Naive thymus-derived CD4-positive, alpha-beta T cell (primary cell): Measurements from ENCODE around the gene NGEF. TPM values are rescaled to one million over a fixed set of nuclear protein-coding genes. Genes with fewer than 3 reads are reported as not detected.
A peak's percentile ranks its signal among the peaks of the same experiment; 100 is the strongest.

Experiments
- ATAC-seq: fragments of 150-1000 bp; cut with Tn5 transposase; 2 replicates; pipeline ENCODE4 v1.10.0; 2021; ENCODE audit warnings: mild to moderate bottlenecking, moderate library complexity
- CTCF ChIA-PET: fragments of 350-600 bp; sonication (Branson Sonifier 250); formaldehyde crosslinking; loops from one replicate; lab custom pipeline; 2021; ENCODE audit warnings: antibody characterized with exemption; lab: Charles Lee
- POLR2A ChIA-PET: fragments of 350-600 bp; sonication (Branson Sonifier 250); formaldehyde crosslinking; loops from one replicate; lab custom pipeline; 2021; ENCODE audit warnings: antibody characterized with exemption, inconsistent platforms; lab: Charles Lee
- DNase-seq, 9 donors: peaks; one replicate each; pipeline versions ENCODE4 v3.0.0 to v3.0.0-alpha.2; 2020 to 2022; ENCODE audit warnings: mixed read lengths in 1 of 9
- H3K27ac ChIP-seq: one replicate; pipeline ENCODE4 v1.7.0; 2013; ENCODE audit warnings: mild to moderate bottlenecking, low read depth, low read length, moderate library complexity
- H3K27me3 ChIP-seq, 2 donors: one replicate each; pipeline ENCODE4 v1.7.0; 2013; ENCODE audit warnings: low read length in 2 of 2, mild to moderate bottlenecking in 2 of 2, moderate library complexity in 2 of 2; ENCODE audit not compliant: control insufficient read depth in 2 of 2, insufficient read depth in 2 of 2
- H3K36me3 ChIP-seq, 3 experiments: 1 replicate in 2 of 3; 2 replicates in 1 of 3; pipeline ENCODE4 v1.7.0; 2013; ENCODE audit warnings: low read length in 3 of 3, mild to moderate bottlenecking in 3 of 3, moderate library complexity in 1 of 3; ENCODE audit not compliant: insufficient read depth in 3 of 3, control insufficient read depth in 2 of 3
- H3K4me1 ChIP-seq, 2 donors: one replicate each; pipeline ENCODE4 v1.7.0; 2013; ENCODE audit warnings: low read length in 2 of 2, mild to moderate bottlenecking in 2 of 2, moderate library complexity in 1 of 2; ENCODE audit not compliant: control insufficient read depth in 2 of 2, insufficient read depth in 2 of 2
- H3K4me3 ChIP-seq: 2 replicates; pipeline ENCODE4 v1.7.0; 2013; ENCODE audit warnings: mild to moderate bottlenecking, low read length
- H3K9me3 ChIP-seq, 3 experiments: 1 replicate in 2 of 3; 2 replicates in 1 of 3; pipeline ENCODE4 v1.7.0; 2013; ENCODE audit warnings: low read length in 3 of 3; ENCODE audit not compliant: control insufficient read depth in 2 of 3
- H3K27ac Mint-ChIP-seq, 9 donors: one replicate each; pipeline ENCODE4 v1.8.0; 2020 to 2022; ENCODE audit warnings: mixed read lengths in 9 of 9, mild to moderate bottlenecking in 8 of 9, moderate library complexity in 5 of 9, inconsistent platforms in 2 of 9
- H3K27me3 Mint-ChIP-seq, 5 donors: one replicate each; pipeline ENCODE4 v1.8.0; 2021 to 2022; ENCODE audit warnings: mixed read lengths in 5 of 5, mild to moderate bottlenecking in 1 of 5
- H3K36me3 Mint-ChIP-seq, 5 donors: one replicate each; pipeline ENCODE4 v1.8.0; 2020 to 2022; ENCODE audit warnings: mixed read lengths in 5 of 5, mild to moderate bottlenecking in 3 of 5, inconsistent platforms in 1 of 5
- H3K4me1 Mint-ChIP-seq, 7 donors: one replicate each; pipeline ENCODE4 v1.8.0; 2020 to 2022; ENCODE audit warnings: mixed read lengths in 7 of 7, mild to moderate bottlenecking in 3 of 7, inconsistent platforms in 1 of 7
- H3K4me3 Mint-ChIP-seq, 10 donors: one replicate each; pipeline ENCODE4 v1.8.0; 2020 to 2022; ENCODE audit warnings: mild to moderate bottlenecking in 10 of 10, mixed read lengths in 10 of 10, moderate library complexity in 6 of 10, inconsistent platforms in 2 of 10
- H3K9me3 Mint-ChIP-seq, 11 donors: one replicate each; pipeline ENCODE4 v1.8.0; 2020 to 2022; ENCODE audit warnings: mixed read lengths in 11 of 11, mild to moderate bottlenecking in 4 of 11, inconsistent platforms in 1 of 11, moderate library complexity in 1 of 11
- intact Hi-C, 2 donors: fragments of 100-400 bp; cut with micrococcal nuclease; formaldehyde crosslinking; loops; one replicate each; pipeline ENCODE4 v1.15.1; 2023
- polyA plus RNA-seq, 2 donors: library from polyadenylated mRNA; unstranded; fragments of 300-500 nt; fragmentation: Illumina TruSeq; gene quantifications; one replicate each; pipeline ENCODE4 v1.2.3, GENCODE V29; 2021
- total RNA-seq, 6 experiments: library from RNA in 5 of 6; stranded (reverse) in 5 of 6; gene quantifications; 1 replicate in 5 of 6; 2 replicates in 1 of 6; pipeline ENCODE4 v1.2.3 and lab custom pipeline; 2021 to 2026

NGEF gene
- total and polyA plus RNA-seq, 7 experiments from 2014 or later, result not detected

DNA sequence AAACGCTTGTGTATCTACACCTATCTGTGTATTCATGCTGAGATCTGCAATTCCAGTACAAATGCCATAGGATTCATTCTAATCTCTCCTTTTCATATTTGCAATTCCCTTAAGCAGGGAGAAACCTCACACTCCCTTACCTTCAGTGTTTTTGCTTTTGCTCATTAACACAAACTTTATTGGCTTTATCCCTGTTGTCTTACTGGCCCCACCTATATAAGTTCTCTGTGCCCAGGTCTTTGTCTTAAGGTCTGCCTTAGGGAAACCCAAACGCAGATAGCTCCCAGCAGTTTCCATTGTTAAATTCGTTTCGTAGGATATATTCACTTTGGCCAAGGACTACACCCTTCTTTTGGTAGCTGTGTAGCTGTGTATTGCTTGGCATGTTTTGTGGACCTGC lies 147.0 kb downstream of the NGEF start:
- ATAC-seq, result no peak
- POLR2A ChIA-PET, result interaction anchor here (1.1 kb wide), 1 partner anchor 9 kb away, joined by 3 read pairs; no protein-coding TSS in a partner anchor
- Mint-ChIP-seq H3K36me3 (peaks cover 0 to 7% (median 0%) of the 10 kb centered on the region in 5 donors), H3K4me1 (peaks cover 0 to 7% (median 0%) of the 10 kb centered on the region in 7 donors), H3K27me3 (peaks cover 0 to 4% (median 0%) of the 10 kb centered on the region in 5 donors), H3K4me3 (no peak overlapping the region), H3K27ac (no peak overlapping the region), H3K9me3 (no peaks in the 10 kb centered on the region)
- CTCF ChIA-PET, result no interaction called here
- Histone ChIP-seq H3K27me3 (no peaks in the 10 kb centered on the region), H3K36me3 (peaks cover 0 to 3% (median 0%) of the 10 kb centered on the region in 3 experiments), H3K27ac (no peak overlapping the region), H3K4me1 (no peaks in the 10 kb centered on the region), H3K4me3 (no peak overlapping the region), H3K9me3 (no peaks in the 10 kb centered on the region)
- intact Hi-C loops, result no loop called here
- DNase-seq, result no peak

DNA sequence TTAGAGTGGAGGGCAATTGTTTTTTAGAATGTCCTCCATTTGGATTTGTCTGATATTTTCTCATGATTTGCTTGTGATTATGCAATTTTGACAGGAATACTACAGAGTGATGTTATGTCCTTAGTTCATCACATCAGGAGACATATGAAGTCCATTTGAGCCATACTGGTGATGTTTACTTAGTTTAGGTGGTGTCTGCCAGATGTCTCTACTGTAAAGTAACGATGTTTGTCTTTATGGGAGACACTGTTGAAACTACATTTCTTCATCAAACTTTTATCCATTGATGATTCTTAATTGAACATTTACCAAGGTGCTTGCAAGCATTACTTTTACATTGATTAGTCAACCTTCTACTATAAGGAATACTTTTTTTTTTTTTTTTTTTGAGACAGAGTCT lies 147.9 kb downstream of the NGEF start:
- Histone ChIP-seq H3K4me1 (no peaks in the 10 kb centered on the region), H3K36me3 (peaks cover 0 to 6% (median 0%) of the 10 kb centered on the region in 3 experiments), H3K27ac (no peak overlapping the region), H3K27me3 (no peaks in the 10 kb centered on the region), H3K4me3 (no peak overlapping the region), H3K9me3 (no peaks in the 10 kb centered on the region)
- H3K4me3 Mint-ChIP-seq, result no peak overlapping the region
- CTCF ChIA-PET, result no interaction called here
- peak overlapping the region in 1 of 9 donors; percentile 2 for H3K27ac Mint-ChIP-seq
- no peak for DNase-seq
- intact Hi-C loops, result no loop called here
- no peak for ATAC-seq
- H3K4me1 Mint-ChIP-seq, result peaks cover 0 to 7% (median 0%) of the 10 kb centered on the region in 7 donors
- peaks cover 0 to 4% (median 0%) of the 10 kb centered on the region in 5 donors for H3K27me3 Mint-ChIP-seq
- POLR2A ChIA-PET, result interaction anchor here (0.7 kb wide), 1 partner anchor 12 kb away, joined by 3 read pairs; no protein-coding TSS in a partner anchor
- peaks cover 0 to 10% (median 0%) of the 10 kb centered on the region in 5 donors for H3K36me3 Mint-ChIP-seq
- H3K9me3 Mint-ChIP-seq, result no peaks in the 10 kb centered on the region

DNA sequence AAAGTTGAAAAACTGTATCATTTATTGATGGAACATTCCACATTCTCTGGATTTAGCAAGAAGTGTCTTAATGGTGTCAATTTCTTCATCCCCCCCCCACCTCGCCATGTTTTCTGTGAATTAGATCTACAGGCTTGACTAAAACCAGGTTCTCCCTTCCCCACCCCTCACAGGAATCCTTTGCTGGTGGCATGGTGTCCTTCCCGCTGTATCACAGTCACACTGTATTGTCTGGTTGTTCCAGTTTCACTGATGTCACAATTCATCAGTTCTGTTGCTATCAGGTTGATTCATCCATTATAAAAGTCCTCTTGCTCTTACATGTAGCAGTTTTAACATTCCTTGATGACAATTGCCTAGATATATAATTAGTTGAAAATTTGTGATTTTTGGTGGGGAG lies 149.1 kb downstream of the NGEF start:
- peaks cover 0 to 11% (median 3%) of the 10 kb centered on the region in 3 experiments for H3K36me3 ChIP-seq
- Mint-ChIP-seq H3K27ac (peak overlapping the region in 2 of 9 donors; percentile 25 to 53), H3K4me3 (no peak overlapping the region), H3K9me3 (no peaks in the 10 kb centered on the region), H3K27me3 (no peaks in the 10 kb centered on the region), H3K36me3 (peaks cover 3 to 19% (median 6%) of the 10 kb centered on the region in 5 donors), H3K4me1 (peaks cover 0 to 1% (median 0%) of the 10 kb centered on the region in 7 donors)
- H3K27ac ChIP-seq, result no peak overlapping the region
- H3K4me1 ChIP-seq, result no peaks in the 10 kb centered on the region
- CTCF ChIA-PET, result no interaction called here
- intact Hi-C loops, result no loop called here
- ATAC-seq, result no peak
- no peaks in the 10 kb centered on the region for H3K9me3 ChIP-seq
- POLR2A ChIA-PET, result no interaction called here
- no peaks in the 10 kb centered on the region for H3K27me3 ChIP-seq
- no peak overlapping the region for H3K4me3 ChIP-seq
- DNase-seq, result no peak

DNA sequence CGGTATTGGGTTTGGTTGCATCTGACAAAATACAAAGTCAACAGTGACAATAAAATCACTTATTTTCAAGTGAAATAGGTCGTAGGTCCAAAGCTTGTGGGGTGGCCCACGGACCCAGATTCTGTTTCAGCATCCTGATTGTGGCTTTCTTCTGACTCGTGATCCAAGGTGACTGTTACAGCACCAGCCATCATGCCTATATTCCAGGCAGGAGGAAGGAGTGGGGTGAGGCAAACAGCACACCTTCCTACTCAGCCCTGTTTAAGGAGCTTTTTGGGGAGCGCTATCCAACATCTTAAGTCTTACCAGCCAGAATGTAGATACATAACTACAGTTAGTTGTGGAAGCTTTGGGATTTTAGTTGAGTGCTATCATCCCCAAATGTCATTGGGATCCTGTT lies 151.7 kb downstream of the NGEF start:
- CTCF ChIA-PET, result no interaction called here
- intact Hi-C loops, result no loop called here

DNA sequence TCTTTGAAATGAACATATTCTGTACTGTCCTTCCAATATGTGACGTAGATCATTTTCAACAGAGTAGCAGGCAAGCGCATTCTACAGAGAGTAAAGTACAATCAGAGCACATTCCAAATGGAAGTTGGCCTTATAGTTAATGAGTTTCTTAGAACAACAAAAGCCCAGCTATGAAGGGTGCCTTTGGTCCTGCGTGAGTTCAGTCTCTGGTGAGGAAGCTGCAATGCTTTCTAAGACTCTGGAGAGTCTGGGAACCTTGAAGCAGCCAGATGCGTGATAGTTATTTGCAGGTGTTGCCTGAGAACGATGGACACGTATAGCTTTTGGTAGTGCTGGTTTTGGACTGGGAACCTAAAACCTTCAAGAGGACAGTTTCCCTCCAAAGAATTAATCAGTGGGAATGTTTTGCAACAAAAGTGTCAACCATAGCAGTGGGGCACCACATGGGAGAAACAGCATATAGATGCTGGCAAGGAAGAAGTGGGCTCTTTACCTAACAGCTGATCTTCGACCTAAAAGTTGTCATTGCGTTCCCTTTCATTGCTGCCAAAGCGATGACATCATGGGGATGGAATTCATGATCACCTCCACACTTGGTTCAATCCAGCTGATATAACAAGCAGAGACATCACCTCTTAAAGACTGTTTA lies 152.3 kb downstream of the NGEF start:
- no peaks in the 10 kb centered on the region for H3K9me3 Mint-ChIP-seq
- H3K36me3 Mint-ChIP-seq, result peaks cover 14 to 44% (median 19%) of the 10 kb centered on the region in 5 donors
- no peak overlapping the region for H3K4me3 ChIP-seq
- intact Hi-C loops, result no loop called here
- H3K4me1 Mint-ChIP-seq, result no peaks in the 10 kb centered on the region
- H3K27me3 Mint-ChIP-seq, result no peaks in the 10 kb centered on the region
- peaks cover 0 to 43% (median 10%) of the 10 kb centered on the region in 3 experiments for H3K36me3 ChIP-seq
- ChIA-PET POLR2A (interaction anchor here (0.7 kb wide), 1 partner anchor 17 kb away, joined by 3 read pairs; no protein-coding TSS in a partner anchor), CTCF (no interaction called here)
- no peaks in the 10 kb centered on the region for H3K27me3 ChIP-seq
- no peaks in the 10 kb centered on the region for H3K9me3 ChIP-seq
- ATAC-seq (no peak), DNase-seq (no peak)
- H3K4me3 Mint-ChIP-seq, result no peak overlapping the region
- H3K4me1 ChIP-seq, result no peaks in the 10 kb centered on the region
- H3K27ac ChIP-seq, result no peak overlapping the region
- no peak overlapping the region for H3K27ac Mint-ChIP-seq

More for the DNA sequence above, 151.7 kb downstream of the NGEF start:
- Histone ChIP-seq H3K36me3 (peaks cover 0 to 37% (median 8%) of the 10 kb centered on the region in 3 experiments), H3K27me3 (no peaks in the 10 kb centered on the region), H3K27ac (no peak overlapping the region), H3K9me3 (no peaks in the 10 kb centered on the region), H3K4me3 (no peak overlapping the region), H3K4me1 (no peaks in the 10 kb centered on the region)
- H3K27me3 Mint-ChIP-seq, result no peaks in the 10 kb centered on the region
- no peaks in the 10 kb centered on the region for H3K4me1 Mint-ChIP-seq
- DNase-seq, result no peak
- H3K27ac Mint-ChIP-seq, result no peak overlapping the region
- no peak overlapping the region for H3K4me3 Mint-ChIP-seq
- no peaks in the 10 kb centered on the region for H3K9me3 Mint-ChIP-seq
- ATAC-seq, result no peak
- peaks cover 14 to 38% (median 19%) of the 10 kb centered on the region in 5 donors for H3K36me3 Mint-ChIP-seq
- POLR2A ChIA-PET, result interaction anchor here (0.7 kb wide), 1 partner anchor 18 kb away, joined by 3 read pairs; no protein-coding TSS in a partner anchor

DNA sequence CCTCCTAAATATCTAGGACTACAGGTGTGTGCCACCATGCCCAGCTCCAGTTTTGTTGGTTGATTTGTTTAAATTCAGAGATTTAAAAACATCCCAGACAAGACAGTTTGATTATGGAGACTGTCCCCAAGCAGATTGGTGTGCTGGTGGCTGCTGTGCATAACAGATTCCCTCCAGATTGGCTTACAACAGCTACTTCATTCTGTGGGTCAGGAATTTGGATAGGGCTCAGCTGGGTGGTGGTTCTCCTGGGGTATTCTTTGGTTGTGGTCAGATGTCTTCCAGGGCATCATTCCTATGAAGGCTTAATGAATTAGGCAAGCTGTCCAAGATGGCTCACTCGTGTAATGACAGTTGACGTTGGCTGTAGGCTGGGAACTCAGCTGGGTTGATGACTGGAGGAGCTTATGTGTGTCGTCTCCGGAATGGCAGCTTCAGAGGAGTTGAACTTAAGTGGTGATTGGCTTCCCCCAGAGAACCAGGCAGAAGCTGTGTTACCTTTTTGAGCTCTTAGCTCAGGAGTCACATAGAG lies 153.6 kb downstream of the NGEF start:
- peaks cover 0 to 51% (median 17%) of the 10 kb centered on the region in 3 experiments for H3K36me3 ChIP-seq
- Mint-ChIP-seq H3K9me3 (no peaks in the 10 kb centered on the region), H3K27me3 (no peaks in the 10 kb centered on the region), H3K27ac (peak overlapping the region in 3 of 9 donors; percentile 24 to 59 (median 54)), H3K36me3 (peaks cover 14 to 50% (median 19%) of the 10 kb centered on the region in 5 donors), H3K4me1 (no peaks in the 10 kb centered on the region), H3K4me3 (no peak overlapping the region)
- no peaks in the 10 kb centered on the region for H3K27me3 ChIP-seq
- ATAC-seq (no peak), DNase-seq (no peak)
- no peaks in the 10 kb centered on the region for H3K4me1 ChIP-seq
- intact Hi-C loops, result loop anchor here in 1 of 2 donors (10.0 kb wide), 1 partner anchor 585 kb away; no protein-coding TSS in a partner anchor
- POLR2A ChIA-PET, result no interaction called here
- H3K9me3 ChIP-seq, result no peaks in the 10 kb centered on the region
- CTCF ChIA-PET, result interaction anchor here (0.6 kb wide), 1 partner anchor 189 kb away, joined by 4 read pairs; no protein-coding TSS in a partner anchor
- no peak overlapping the region for H3K4me3 ChIP-seq
- no peak overlapping the region for H3K27ac ChIP-seq
